Measurements from ENCODE around the gene CACNA2D4. TPM values are rescaled to one million over a fixed set of nuclear protein-coding genes. Genes with fewer than 3 reads are reported as not detected.

Gene CACNA2D4
- total and polyA plus RNA-seq, 2 donors (not counting 1 experiment from before 2014, with no cell fraction given): 0.68 to 0.99 TPM

- Histone ChIP-seq H3K4me1 (ENCODE audit: control insufficient read depth, extremely low read depth, insufficient read depth, low read length) (no peaks in the 10 kb centered on the region), H3K27me3 (ENCODE audit: control insufficient read depth, insufficient read depth, low read length) (peaks cover 19% of the 10 kb centered on the region)
Measured at GRCh38 chr12:1814266-1814665, 104.2 kb downstream of the CACNA2D4 start.

DNA sequence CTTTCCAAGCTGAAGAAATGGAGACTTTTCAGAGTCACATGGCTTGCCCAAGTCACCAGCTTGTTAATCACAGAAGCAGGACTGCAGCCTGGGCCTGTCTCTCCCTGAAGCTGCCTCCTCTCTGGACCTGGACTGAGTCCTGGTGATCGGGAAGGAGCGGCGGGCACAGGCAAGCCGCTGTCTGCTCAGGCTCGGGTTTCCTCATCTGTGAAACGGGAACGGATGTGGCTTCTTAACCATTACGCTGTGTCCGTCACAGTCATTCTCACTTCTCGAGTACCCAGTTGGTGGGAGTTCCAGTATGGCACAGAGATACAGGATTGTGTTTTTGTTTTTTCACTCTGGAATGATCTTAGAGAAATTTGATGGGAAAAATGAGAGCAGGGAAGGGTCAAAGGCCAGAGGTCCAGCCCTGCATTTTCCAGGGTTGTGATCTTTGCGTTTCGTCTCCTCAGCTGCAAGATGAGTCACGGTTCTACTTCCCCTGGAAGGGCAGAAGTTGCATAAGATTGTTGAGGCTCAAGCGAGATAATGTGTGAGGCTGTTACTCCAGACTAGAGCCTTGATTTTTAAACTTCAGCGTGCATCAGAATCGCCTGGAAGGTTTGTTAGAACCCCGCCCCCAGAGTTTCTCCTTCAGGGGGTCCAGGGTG lies 105.7 kb downstream of the CACNA2D4 start:
- Histone ChIP-seq H3K4me2 (ENCODE audit: extremely low read depth, insufficient read depth, low read length) (no peak overlapping the region), H3K79me2 (ENCODE audit: control insufficient read depth, insufficient read depth, low read length) (no peaks in the 10 kb centered on the region), H3K4me1 (ENCODE audit: control insufficient read depth, extremely low read depth, insufficient read depth, low read length) (no peaks in the 10 kb centered on the region), H3K9me3 (ENCODE audit: control insufficient read depth, insufficient read depth, low read depth, low read length) (no peaks in the 10 kb centered on the region), H3K9ac (ENCODE audit: insufficient read depth, low read length) (no peak overlapping the region), H3K27ac (ENCODE audit: insufficient read depth, low read length) (no peak overlapping the region), H3K36me3 (ENCODE audit: control insufficient read depth, insufficient read depth, low read length) (no peaks in the 10 kb centered on the region), H3K4me3 (replicated peaks in 1 of 4; ENCODE audit: control extremely low read depth in 1 of 4, insufficient read depth in 1 of 4, low read depth in 3 of 4, low read length in 4 of 4) (no peak overlapping the region), H3K27me3 (ENCODE audit: control insufficient read depth, insufficient read depth, low read length) (peaks cover 18% of the 10 kb centered on the region), H4K20me1 (ENCODE audit: control insufficient read depth, extremely low read depth, insufficient read depth, low read length) (no peaks in the 10 kb centered on the region), H2AFZ (ENCODE audit: low read length) (no peak overlapping the region)
- peak; percentile 45 to 72 for DNase-seq (ENCODE audit: low read depth in 2 of 2)
- TF ChIP-seq, protein P1, sequence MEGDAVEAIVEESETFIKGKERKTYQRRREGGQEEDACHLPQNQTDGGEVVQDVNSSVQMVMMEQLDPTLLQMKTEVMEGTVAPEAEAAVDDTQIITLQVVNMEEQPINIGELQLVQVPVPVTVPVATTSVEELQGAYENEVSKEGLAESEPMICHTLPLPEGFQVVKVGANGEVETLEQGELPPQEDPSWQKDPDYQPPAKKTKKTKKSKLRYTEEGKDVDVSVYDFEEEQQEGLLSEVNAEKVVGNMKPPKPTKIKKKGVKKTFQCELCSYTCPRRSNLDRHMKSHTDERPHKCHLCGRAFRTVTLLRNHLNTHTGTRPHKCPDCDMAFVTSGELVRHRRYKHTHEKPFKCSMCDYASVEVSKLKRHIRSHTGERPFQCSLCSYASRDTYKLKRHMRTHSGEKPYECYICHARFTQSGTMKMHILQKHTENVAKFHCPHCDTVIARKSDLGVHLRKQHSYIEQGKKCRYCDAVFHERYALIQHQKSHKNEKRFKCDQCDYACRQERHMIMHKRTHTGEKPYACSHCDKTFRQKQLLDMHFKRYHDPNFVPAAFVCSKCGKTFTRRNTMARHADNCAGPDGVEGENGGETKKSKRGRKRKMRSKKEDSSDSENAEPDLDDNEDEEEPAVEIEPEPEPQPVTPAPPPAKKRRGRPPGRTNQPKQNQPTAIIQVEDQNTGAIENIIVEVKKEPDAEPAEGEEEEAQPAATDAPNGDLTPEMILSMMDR (conservative IDR thresholded peaks at IDR 0.05 in 1 of 2, IDR thresholded peaks at IDR 0.05 in 1 of 2; ENCODE audit: low read depth in 1 of 2, low read length in 2 of 2): no peak
- no peak for TF ChIP-seq EZH2 (IDR thresholded peaks at IDR 0.05; ENCODE audit: low read length, missing control alignments)

More at GRCh38 chr12:1814266-1814665, 104.2 kb downstream of the CACNA2D4 start:
- Histone ChIP-seq H3K4me3 (replicated peaks in 1 of 4; ENCODE audit: control extremely low read depth in 1 of 4, insufficient read depth in 1 of 4, low read depth in 3 of 4, low read length in 4 of 4) (no peak overlapping the region), H3K9ac (ENCODE audit: insufficient read depth, low read length) (no peak overlapping the region), H3K36me3 (ENCODE audit: control insufficient read depth, insufficient read depth, low read length) (no peaks in the 10 kb centered on the region), H4K20me1 (ENCODE audit: control insufficient read depth, extremely low read depth, insufficient read depth, low read length) (no peaks in the 10 kb centered on the region), H2AFZ (ENCODE audit: low read length) (no peak overlapping the region), H3K9me3 (ENCODE audit: control insufficient read depth, insufficient read depth, low read depth, low read length) (no peaks in the 10 kb centered on the region), H3K27ac (ENCODE audit: insufficient read depth, low read length) (no peak overlapping the region), H3K4me2 (ENCODE audit: extremely low read depth, insufficient read depth, low read length) (no peak overlapping the region), H3K79me2 (ENCODE audit: control insufficient read depth, insufficient read depth, low read length) (no peaks in the 10 kb centered on the region)
- no peak for DNase-seq (ENCODE audit: low read depth in 2 of 2)
- TF ChIP-seq, protein P1 (conservative IDR thresholded peaks at IDR 0.05 in 1 of 2, IDR thresholded peaks at IDR 0.05 in 1 of 2; ENCODE audit: low read depth in 1 of 2, low read length in 2 of 2): no peak
- no peak for TF ChIP-seq EZH2 (IDR thresholded peaks at IDR 0.05; ENCODE audit: low read length, missing control alignments)

GRCh38 chr12:1811948-1812291 lies 106.5 kb downstream of the CACNA2D4 start:
- DNase-seq (ENCODE audit: low read depth in 2 of 2): no peak
- H3K27me3 ChIP-seq (ENCODE audit: control insufficient read depth, insufficient read depth, low read length): peaks cover 18% of the 10 kb centered on the region
- no peaks in the 10 kb centered on the region for H4K20me1 ChIP-seq (ENCODE audit: control insufficient read depth, extremely low read depth, insufficient read depth, low read length)
- H3K4me2 ChIP-seq (ENCODE audit: extremely low read depth, insufficient read depth, low read length): no peak overlapping the region
- no peak overlapping the region for H3K9ac ChIP-seq (ENCODE audit: insufficient read depth, low read length)
- no peak for TF ChIP-seq EZH2 (IDR thresholded peaks at IDR 0.05; ENCODE audit: low read length, missing control alignments)
- TF ChIP-seq, protein P1 (conservative IDR thresholded peaks at IDR 0.05 in 1 of 2, IDR thresholded peaks at IDR 0.05 in 1 of 2; ENCODE audit: low read depth in 1 of 2, low read length in 2 of 2): no peak
- H3K9me3 ChIP-seq (ENCODE audit: control insufficient read depth, insufficient read depth, low read depth, low read length): no peaks in the 10 kb centered on the region
- H3K4me3 ChIP-seq (replicated peaks in 1 of 4; ENCODE audit: control extremely low read depth in 1 of 4, insufficient read depth in 1 of 4, low read depth in 3 of 4, low read length in 4 of 4): no peak overlapping the region
- no peak overlapping the region for H3K27ac ChIP-seq (ENCODE audit: insufficient read depth, low read length)
- H3K36me3 ChIP-seq (ENCODE audit: control insufficient read depth, insufficient read depth, low read length): no peaks in the 10 kb centered on the region
- H3K4me1 ChIP-seq (ENCODE audit: control insufficient read depth, extremely low read depth, insufficient read depth, low read length): no peaks in the 10 kb centered on the region
- H2AFZ ChIP-seq (ENCODE audit: low read length): no peak overlapping the region
- no peaks in the 10 kb centered on the region for H3K79me2 ChIP-seq (ENCODE audit: control insufficient read depth, insufficient read depth, low read length)
